D721Med (cell line): Measurements from ENCODE around the gene SIGMAR1.
A peak's percentile ranks its signal among the peaks of the same experiment; 100 is the strongest.

Source experiments
- DNase-seq: peaks from one replicate; pipeline ENCODE4 v3.0.0; 2011; ENCODE audit warnings: low spot score; ENCODE audit not compliant: insufficient read length
- FAIRE-seq: peaks from 2 replicates; lab custom pipeline; 2011; peaks lifted over from hg19 to GRCh38; lab: Jason Lieb, UNC
- CTCF ChIP-seq: IDR thresholded peaks from 2 replicates; pipeline ENCODE4 v1.5.1; 2012; ENCODE audit warnings: mild to moderate bottlenecking, control low read depth; ENCODE audit not compliant: insufficient read depth; ENCODE audit errors: missing control alignments

The SIGMAR1 gene

GRCh38 chr9:34623374-34624235 is 14.0 kb downstream of the SIGMAR1 start:
- no peak for TF ChIP-seq CTCF
- FAIRE-seq = no peak

GRCh38 chr9:34620061-34620994 is 17.3 kb downstream of the SIGMAR1 start, which contains the start of gene DCTN3:
TSS of gene DCTN3 (minus strand) at chr9:34620495. CDS start at chr9:34620464, 31 bp downstream.
- peak; percentile 96 for DNase-seq
- TF ChIP-seq CTCF = no peak
- FAIRE-seq = peak; percentile 88

More at GRCh38 chr9:34623374-34624235, 14.0 kb downstream of the SIGMAR1 start:
- DNase-seq = no peak

- FAIRE-seq (no peak), DNase-seq (no peak)
- TF ChIP-seq CTCF = no peak
Observed at GRCh38 chr9:34615132-34615531, 22.5 kb downstream of the SIGMAR1 start.

- TF ChIP-seq CTCF = peak; percentile 82
- DNase-seq (no peak), FAIRE-seq (no peak)
Observed at GRCh38 chr9:34612788-34613390, 24.7 kb downstream of the SIGMAR1 start.

DNA sequence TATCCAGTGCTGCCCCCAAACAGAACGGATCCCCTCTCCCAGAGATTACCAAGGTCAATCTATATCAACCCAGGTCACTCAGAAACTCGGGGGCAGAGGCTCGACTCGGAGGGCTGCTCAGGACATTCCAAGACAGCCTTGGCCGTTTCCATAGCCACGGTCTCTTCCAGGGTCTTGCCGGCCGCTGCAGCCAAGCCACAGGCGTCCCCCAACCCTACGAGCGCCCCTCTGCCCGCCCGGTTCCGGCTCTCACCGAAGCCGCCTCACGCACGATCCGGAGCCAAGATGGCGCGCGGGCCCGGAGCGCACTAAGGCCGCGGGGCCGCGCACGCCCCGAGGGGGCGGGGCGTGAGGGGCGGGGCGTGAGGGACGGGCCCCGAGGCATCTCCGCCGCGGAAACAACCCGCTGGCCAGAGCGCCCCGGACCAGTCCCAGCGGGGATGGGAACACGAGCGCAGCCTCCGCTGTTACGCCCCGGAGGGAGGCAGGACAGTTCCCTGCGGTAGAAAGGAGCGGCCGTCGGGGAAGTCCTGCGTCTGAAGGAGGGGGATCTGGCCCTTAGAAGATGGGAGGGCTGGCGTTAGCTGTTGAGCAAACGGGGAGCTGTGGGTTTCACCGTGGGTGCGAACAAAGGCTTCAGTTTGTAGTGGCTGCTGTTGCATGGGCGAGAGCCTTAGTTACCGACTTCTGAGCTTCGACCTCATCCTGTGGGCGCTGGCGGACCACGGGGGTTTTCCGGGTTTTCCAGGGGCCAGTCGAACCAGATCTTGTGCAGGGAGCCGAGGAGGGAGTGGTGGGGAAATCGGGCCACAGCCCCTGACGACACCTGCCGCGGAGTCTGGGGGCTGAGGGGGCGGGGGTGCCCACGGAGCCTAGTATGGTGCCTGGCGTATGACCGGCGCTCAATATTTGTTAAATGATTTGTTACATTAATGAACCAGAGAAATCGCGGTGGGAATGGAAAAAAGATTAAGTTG is 25.5 kb downstream of the SIGMAR1 start, which contains the start of gene RPP25L:
Gene RPP25L, minus strand, starts transcription at position 287 of the 977 bp plus-strand sequence. CDS start 801 bp downstream, outside the sequence.
- DNase-seq (peak; percentile 87), FAIRE-seq (no peak)
- TF ChIP-seq CTCF = no peak
